Neural crest cell (in vitro differentiated cells): ENCODE measurements around the gene TRIM42. TPM values are rescaled to one million over a fixed set of nuclear protein-coding genes. Genes with fewer than 3 reads are reported as not detected.

Experiments used
- DNase-seq: peaks from one replicate; pipeline ENCODE4 v3.0.0; 2021; ENCODE audit warnings: low read depth, mixed read lengths, low spot score
- H3K27ac Mint-ChIP-seq: one replicate; pipeline ENCODE4 v1.8.0; 2021; ENCODE audit warnings: mild to moderate bottlenecking, mixed read lengths; ENCODE audit not compliant: unreplicated experiment
- H3K27me3 Mint-ChIP-seq: 2 replicates; pipeline ENCODE4 v1.8.0; 2021; ENCODE audit warnings: low read depth, mild to moderate bottlenecking, mixed read lengths
- H3K36me3 Mint-ChIP-seq: 2 replicates; pipeline ENCODE4 v1.8.0; 2021; ENCODE audit warnings: low read depth, mild to moderate bottlenecking, mixed read lengths
- H3K4me1 Mint-ChIP-seq: 2 replicates; pipeline ENCODE4 v1.8.0; 2021; ENCODE audit warnings: mixed read lengths
- H3K4me3 Mint-ChIP-seq: one replicate; pipeline ENCODE4 v1.8.0; 2021; ENCODE audit warnings: mild to moderate bottlenecking, mixed read lengths
- H3K9me3 Mint-ChIP-seq: 2 replicates; pipeline ENCODE4 v1.8.0; 2021; ENCODE audit warnings: mixed read lengths
- CTCF ChIP-seq: fragments of 200-600 bp; sonication (generic); conservative IDR thresholded peaks from 2 replicates; pipeline ENCODE4 v1.5.0; 2021; ENCODE audit warnings: antibody characterized with exemption, mild to moderate bottlenecking
- total RNA-seq: library from RNA; stranded (reverse); gene quantifications from 2 replicates; pipeline ENCODE4 v1.2.1, GENCODE V29; 2021

TRIM42 gene
- total RNA-seq, 1 donor from 2014 or later: not detected

GRCh38 chr3:140635276-140635675 lies 42.6 kb upstream of the TRIM42 start:
- Mint-ChIP-seq H3K27ac (no peak overlapping the region), H3K36me3 (no peaks in the 10 kb centered on the region), H3K9me3 (no peaks in the 10 kb centered on the region), H3K27me3 (no peaks in the 10 kb centered on the region), H3K4me1 (no peaks in the 10 kb centered on the region), H3K4me3 (no peak overlapping the region)
- no peak for DNase-seq
- no peak for TF ChIP-seq CTCF

GRCh38 chr3:140636406-140637138 lies 41.3 kb upstream of the TRIM42 start:
- Mint-ChIP-seq H3K27me3 (peaks cover 3% of the 10 kb centered on the region), H3K27ac (no peak overlapping the region), H3K4me3 (no peak overlapping the region), H3K36me3 (no peaks in the 10 kb centered on the region), H3K9me3 (no peaks in the 10 kb centered on the region), H3K4me1 (no peaks in the 10 kb centered on the region)
- DNase-seq: no peak
- TF ChIP-seq CTCF: no peak

GRCh38 chr3:140651287-140651686 lies 26.6 kb upstream of the TRIM42 start:
- TF ChIP-seq CTCF: no peak
- Mint-ChIP-seq H3K4me1 (no peaks in the 10 kb centered on the region), H3K27me3 (no peaks in the 10 kb centered on the region), H3K9me3 (peaks cover 3% of the 10 kb centered on the region), H3K36me3 (no peaks in the 10 kb centered on the region), H3K27ac (no peak overlapping the region), H3K4me3 (no peak overlapping the region)
- no peak for DNase-seq

GRCh38 chr3:140655678-140656077 lies 22.2 kb upstream of the TRIM42 start:
- no peaks in the 10 kb centered on the region for H3K4me1 Mint-ChIP-seq
- DNase-seq: no peak
- H3K4me3 Mint-ChIP-seq: no peak overlapping the region
- no peaks in the 10 kb centered on the region for H3K36me3 Mint-ChIP-seq
- TF ChIP-seq CTCF: no peak
- H3K9me3 Mint-ChIP-seq: peaks cover 16% of the 10 kb centered on the region
- no peak overlapping the region for H3K27ac Mint-ChIP-seq
- H3K27me3 Mint-ChIP-seq: peaks cover 9% of the 10 kb centered on the region

- H3K27ac Mint-ChIP-seq: no peak overlapping the region
- no peak for TF ChIP-seq CTCF
These were observed 13.8 kb upstream of the TRIM42 start for GRCh38 chr3:140664111-140664510.

More at GRCh38 chr3:140664111-140664510, 13.8 kb upstream of the TRIM42 start:
- DNase-seq: no peak
- peaks cover 4% of the 10 kb centered on the region for H3K36me3 Mint-ChIP-seq
- H3K27me3 Mint-ChIP-seq: peaks cover 2% of the 10 kb centered on the region
- H3K4me3 Mint-ChIP-seq: no peak overlapping the region
- no peaks in the 10 kb centered on the region for H3K4me1 Mint-ChIP-seq
- peaks cover 22% of the 10 kb centered on the region for H3K9me3 Mint-ChIP-seq
